ENCODE results near the gene NNAT.
"Not testable (repeated sequence)": the region's sequence is repeated elsewhere in the genome, so short reads cannot be mapped to it uniquely, and the experiment has no call there.

The NNAT gene

GRCh38 chr20:37521061-37521771 lies at the start of gene NNAT:
TSS of gene NNAT (plus strand) at chr20:37521250. CDS start at chr20:37521332, 82 bp downstream.
- DNase-seq (ENCODE audit: low read depth in 2 of 2), result no peak

- DNase-seq (ENCODE audit: low read depth in 2 of 2), result no peak
Measured at GRCh38 chr20:37471741-37472235, 49.3 kb upstream of the NNAT start.

GRCh38 chr20:37472435-37472834 lies 48.6 kb upstream of the NNAT start:
- not testable (repeated sequence) for DNase-seq (ENCODE audit: low read depth in 2 of 2)

GRCh38 chr20:37473249-37474000 lies 47.6 kb upstream of the NNAT start:
- DNase-seq (ENCODE audit: low read depth in 2 of 2), result no peak

- no peak for DNase-seq (ENCODE audit: low read depth in 2 of 2)
Measured at GRCh38 chr20:37474386-37474785, 46.7 kb upstream of the NNAT start.

- no peak for DNase-seq (ENCODE audit: low read depth in 2 of 2)
Measured at GRCh38 chr20:37475252-37475651, 45.8 kb upstream of the NNAT start.

- no peak for DNase-seq (ENCODE audit: low read depth in 2 of 2)
Measured at GRCh38 chr20:37477041-37477440, 44.0 kb upstream of the NNAT start.

GRCh38 chr20:37479266-37479665 lies 41.8 kb upstream of the NNAT start:
- no peak for DNase-seq (ENCODE audit: low read depth in 2 of 2)

GRCh38 chr20:37479925-37480691 lies 40.9 kb upstream of the NNAT start:
- no peak for DNase-seq (ENCODE audit: low read depth in 2 of 2)

- DNase-seq (ENCODE audit: low read depth in 2 of 2), result no peak
Measured at GRCh38 chr20:37480919-37481318, 40.1 kb upstream of the NNAT start.

- DNase-seq (ENCODE audit: low read depth in 2 of 2), result no peak
Measured at GRCh38 chr20:37481610-37482009, 39.4 kb upstream of the NNAT start.

GRCh38 chr20:37484331-37484730 lies 36.7 kb upstream of the NNAT start:
- no peak for DNase-seq (ENCODE audit: low read depth in 2 of 2)

- DNase-seq (ENCODE audit: low read depth in 2 of 2), result not testable (repeated sequence)
Measured at GRCh38 chr20:37486209-37486608, 34.8 kb upstream of the NNAT start.

GRCh38 chr20:37490663-37491350 lies 30.2 kb upstream of the NNAT start:
- DNase-seq (ENCODE audit: low read depth in 2 of 2), result no peak

- DNase-seq (ENCODE audit: low read depth in 2 of 2), result no peak
Measured at GRCh38 chr20:37492096-37492625, 28.9 kb upstream of the NNAT start.

GRCh38 chr20:37492945-37493344 lies 28.1 kb upstream of the NNAT start:
- no peak for DNase-seq (ENCODE audit: low read depth in 2 of 2)

GRCh38 chr20:37494301-37494700 lies 26.7 kb upstream of the NNAT start:
- DNase-seq (ENCODE audit: low read depth in 2 of 2), result no peak

GRCh38 chr20:37494796-37495195 lies 26.3 kb upstream of the NNAT start:
- no peak for DNase-seq (ENCODE audit: low read depth in 2 of 2)

- no peak for DNase-seq (ENCODE audit: low read depth in 2 of 2)
Measured at GRCh38 chr20:37498066-37498665, 22.9 kb upstream of the NNAT start.

- no peak for DNase-seq (ENCODE audit: low read depth in 2 of 2)
Measured at GRCh38 chr20:37500311-37500710, 20.7 kb upstream of the NNAT start.

GRCh38 chr20:37501940-37502339 lies 19.1 kb upstream of the NNAT start:
- DNase-seq (ENCODE audit: low read depth in 2 of 2), result no peak

Measured in activated CD8-positive, alpha-beta memory T cell treated with anti-CD3 and anti-CD28 coated beads for 4 hours (primary cell).